Neuronal stem cell (in vitro differentiated cells): ENCODE measurements around the gene SPEM2.

Experiments
- DNase-seq: peaks from one replicate; pipeline ENCODE4 v3.0.0-alpha.2; 2013; ENCODE audit warnings: low spot score
- H2AFZ ChIP-seq: one replicate; pipeline ENCODE4 v1.6.1; 2013; ENCODE audit warnings: mild to moderate bottlenecking, low read length, inconsistent platforms
- H2AK5ac ChIP-seq: 2 replicates; pipeline ENCODE4 v1.6.1; 2013; ENCODE audit warnings: low read depth, mild to moderate bottlenecking, inconsistent platforms, low read length, moderate library complexity, mixed read lengths
- H2BK120ac ChIP-seq: 2 replicates; pipeline ENCODE4 v1.6.1; 2013; ENCODE audit warnings: low read depth, mild to moderate bottlenecking, inconsistent platforms, low read length, moderate library complexity, mixed read lengths
- H2BK12ac ChIP-seq: one replicate; pipeline ENCODE4 v1.6.1; 2013; ENCODE audit warnings: low read length, inconsistent platforms
- H2BK15ac ChIP-seq: 2 replicates; pipeline ENCODE4 v1.6.1; 2013; ENCODE audit warnings: mild to moderate bottlenecking, low read length, inconsistent platforms, mixed read lengths
- H2BK5ac ChIP-seq: one replicate; pipeline ENCODE4 v1.6.1; 2013; ENCODE audit warnings: inconsistent platforms, mild to moderate bottlenecking, low read length, moderate library complexity
- H3K14ac ChIP-seq: one replicate; pipeline ENCODE4 v1.6.1; 2013; ENCODE audit warnings: low read length, inconsistent platforms
- H3K18ac ChIP-seq: 2 replicates; pipeline ENCODE4 v1.6.1; 2013; ENCODE audit warnings: low read length, inconsistent platforms
- H3K23ac ChIP-seq: 2 replicates; pipeline ENCODE4 v1.6.1; 2013; ENCODE audit warnings: low read depth, mild to moderate bottlenecking, mixed read lengths, low read length, inconsistent platforms; ENCODE audit not compliant: poor library complexity
- H3K27ac ChIP-seq: replicated peaks from 3 replicates; pipeline ENCODE4 v1.5.1; 2013; ENCODE audit warnings: low read length, inconsistent platforms
- H3K27me3 ChIP-seq, 3 experiments: 2 replicates each; pipeline ENCODE4 v1.6.1; 2013; ENCODE audit warnings: low read length in 3 of 3, mild to moderate bottlenecking in 2 of 3, inconsistent platforms in 1 of 3, low read depth in 1 of 3, mixed read lengths in 1 of 3, moderate library complexity in 1 of 3; ENCODE audit not compliant: control insufficient read depth in 3 of 3, insufficient read depth in 3 of 3
- H3K36me3 ChIP-seq, 2 donors: replicated peaks in 1 of 2; 2 replicates each; pipeline ENCODE4 v1.6.1; 2013; ENCODE audit warnings: low read length in 2 of 2; ENCODE audit not compliant: control insufficient read depth in 2 of 2, insufficient read depth in 2 of 2
- H3K4ac ChIP-seq: 2 replicates; pipeline ENCODE4 v1.6.1; 2013; ENCODE audit warnings: inconsistent platforms, mild to moderate bottlenecking, low read length, moderate library complexity
- H3K4me1 ChIP-seq, 2 donors: 1 replicate in 1 of 2; 2 replicates in 1 of 2; pipeline ENCODE4 v1.6.1; 2013; ENCODE audit warnings: low read length in 2 of 2, low read depth in 1 of 2; ENCODE audit not compliant: control insufficient read depth in 2 of 2, insufficient read depth in 1 of 2
- H3K4me2 ChIP-seq: one replicate; pipeline ENCODE4 v1.6.1; 2013; ENCODE audit warnings: mild to moderate bottlenecking, low read length, inconsistent platforms; ENCODE audit not compliant: insufficient read depth, poor library complexity, severe bottlenecking
- H3K4me3 ChIP-seq, 2 donors: 2 replicates each; pipeline ENCODE4 v1.5.1; 2013; ENCODE audit warnings: low read length in 2 of 2, mild to moderate bottlenecking in 2 of 2, inconsistent platforms in 1 of 2, moderate library complexity in 1 of 2
- H3K79me1 ChIP-seq: one replicate; pipeline ENCODE4 v1.6.1; 2013; ENCODE audit warnings: low read depth, mild to moderate bottlenecking, inconsistent platforms, low read length, moderate library complexity
- H3K9ac ChIP-seq: one replicate; pipeline ENCODE4 v1.6.1; 2013; ENCODE audit warnings: mild to moderate bottlenecking, low read depth, low read length, inconsistent platforms; ENCODE audit not compliant: poor library complexity
- H3K9me3 ChIP-seq, 2 donors: replicated peaks in 1 of 2; 2 replicates each; pipeline versions ENCODE3 to v1.6.1; 2013; ENCODE audit warnings: low read length in 2 of 2, mild to moderate bottlenecking in 2 of 2, inconsistent platforms in 1 of 2, low read depth in 1 of 2, mixed read lengths in 1 of 2, moderate library complexity in 1 of 2; ENCODE audit not compliant: control insufficient read depth in 2 of 2, insufficient read depth in 1 of 2
- H4K8ac ChIP-seq: one replicate; pipeline ENCODE4 v1.6.1; 2013; ENCODE audit warnings: low read depth, mild to moderate bottlenecking, inconsistent platforms, low read length, moderate library complexity
- H4K91ac ChIP-seq: one replicate; pipeline ENCODE4 v1.6.1; 2013; ENCODE audit warnings: low read length, low read depth, mild to moderate bottlenecking, inconsistent platforms; ENCODE audit not compliant: poor library complexity
- WGBS, 2 donors: extraction: QIAGEN DNeasy Blood & Tissue Kit; methylation state at CpG; one replicate each; pipeline ENCODE4 v1.1.7; 2013; ENCODE audit warnings: missing lambda C conversion rate in 2 of 2, mixed read lengths in 1 of 2; ENCODE audit not compliant: insufficient read length in 2 of 2, insufficient replicate concordance in 1 of 2; ENCODE audit errors: extremely low coverage in 2 of 2; 5-methylcytosine and 5-hydroxymethylcytosine counted together

SPEM2 gene

DNA sequence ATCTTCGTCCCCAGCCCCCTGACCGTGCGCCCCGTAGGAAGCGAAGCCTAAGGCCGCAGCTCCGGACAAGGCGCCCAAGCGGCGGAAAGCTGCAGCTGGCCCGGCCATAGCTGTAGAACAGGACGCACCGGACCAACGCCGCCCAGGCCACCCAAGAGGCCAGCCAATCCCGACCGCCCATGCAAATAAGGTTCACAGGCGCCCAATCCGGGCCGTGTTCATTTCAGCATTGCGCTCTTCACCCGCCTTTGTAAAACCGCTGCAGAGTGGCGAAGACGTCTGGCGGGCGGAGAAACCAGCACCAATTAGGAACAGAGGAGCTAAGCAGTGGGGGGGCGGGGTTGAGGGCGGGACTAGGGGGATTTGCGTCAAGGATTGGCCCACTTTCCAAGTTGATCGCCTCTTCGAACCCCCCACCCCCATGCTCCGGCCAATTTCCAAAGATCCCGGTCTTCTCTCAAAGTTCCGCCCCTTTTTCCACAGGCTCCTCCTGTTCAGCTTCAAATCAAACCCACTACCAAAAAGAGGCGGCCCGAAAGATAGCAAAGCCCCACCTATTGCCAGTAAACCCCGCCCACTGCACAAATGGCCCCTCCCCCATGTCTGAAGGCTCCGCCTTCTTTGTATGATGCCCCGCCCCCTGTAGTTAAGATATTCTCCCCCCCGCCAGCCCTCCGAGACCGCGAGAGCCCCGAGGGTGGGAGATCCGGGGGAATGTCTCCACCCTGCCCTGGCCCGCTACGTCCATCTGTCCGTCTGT, 21.3 kb upstream of the SPEM2 start, which contains the start of gene TMEM256:
Gene TMEM256 (minus strand): TSS at position 121 of the 760 bp plus-strand sequence. CDS start 13 bp downstream, at position 108.
- H3K36me3 ChIP-seq = peaks cover 10 to 22% of the 10 kb centered on the region in 2 donors
- H3K27ac ChIP-seq = peak within 1 kb of the TSS; percentile 97
- H3K18ac ChIP-seq = peak within 1 kb of the TSS; percentile 98
- peak within 1 kb of the TSS; percentile 91 for H2BK120ac ChIP-seq
- no peaks in the 10 kb centered on the region for H3K9me3 ChIP-seq
- H3K27me3 ChIP-seq = no peaks in the 10 kb centered on the region
- H3K9ac ChIP-seq = peak within 1 kb of the TSS; percentile 92
- peak within 1 kb of the TSS; percentile 89 for H2BK15ac ChIP-seq
- DNase-seq = peak; percentile 100
- H3K4me3 ChIP-seq = peak within 1 kb of the TSS; percentile 74 to 97
- peaks cover 14 to 25% of the 10 kb centered on the region in 2 donors for H3K4me1 ChIP-seq
- H3K4me2 ChIP-seq = peak within 1 kb of the TSS; percentile 92
- peak within 1 kb of the TSS; percentile 89 for H2AFZ ChIP-seq
- H3K79me1 ChIP-seq = peaks cover 15% of the 10 kb centered on the region
- peak within 1 kb of the TSS; percentile 98 for H2BK5ac ChIP-seq
- peak within 1 kb of the TSS; percentile 96 for H3K23ac ChIP-seq
- WGBS, 2 donors = no CpG with 5 or more reads among the region's 49 CpGs
- no peak within 1 kb of the TSS for H3K4ac ChIP-seq
- H2AK5ac ChIP-seq = peak within 1 kb of the TSS; percentile 100
- peak within 1 kb of the TSS; percentile 32 for H4K91ac ChIP-seq
- H2BK12ac ChIP-seq = no peak within 1 kb of the TSS
- H4K8ac ChIP-seq = no peak within 1 kb of the TSS
- H3K14ac ChIP-seq = peak within 1 kb of the TSS; percentile 38

DNA sequence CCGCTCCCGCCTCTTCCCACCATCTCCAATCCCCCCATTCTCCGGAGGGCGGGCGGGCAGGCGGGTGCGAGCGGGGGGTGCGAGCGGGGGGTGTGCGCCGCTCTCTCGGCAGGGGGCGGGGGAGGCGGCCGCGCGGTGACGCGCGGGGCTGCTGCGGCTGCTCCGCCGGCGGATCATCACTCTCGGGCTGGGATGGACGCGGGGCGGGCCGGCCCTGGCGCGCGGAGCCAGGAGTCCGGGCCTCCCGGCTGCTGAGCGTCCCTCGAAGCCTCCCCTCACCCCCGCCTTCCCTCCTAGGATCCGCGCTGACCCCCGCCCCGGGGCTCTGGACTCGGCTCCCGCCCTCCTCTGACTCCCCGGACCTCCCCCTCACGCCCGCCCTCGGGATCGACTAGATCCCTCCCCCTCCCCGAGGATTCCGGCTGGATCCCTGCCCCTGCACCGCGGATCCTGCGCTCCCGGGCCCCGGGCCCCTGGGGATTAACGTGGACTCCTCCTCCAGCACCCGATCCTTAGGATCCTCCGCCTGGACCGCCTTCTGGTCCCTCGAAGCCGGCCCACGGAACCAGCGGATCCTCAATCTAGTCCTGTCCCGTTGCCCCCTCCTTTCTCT, 20.6 kb upstream of the SPEM2 start:
- H3K18ac ChIP-seq = peak overlapping the region; percentile 90
- peak overlapping the region; percentile 88 for H2BK5ac ChIP-seq
- no CpG with 5 or more reads among the region's 65 CpGs for WGBS, 2 donors
- peak; percentile 74 for DNase-seq
- H4K91ac ChIP-seq = no peak overlapping the region
- peak overlapping the region; percentile 81 for H2AFZ ChIP-seq
- H3K4me1 ChIP-seq = peaks cover 14 to 25% of the 10 kb centered on the region in 2 donors
- no peaks in the 10 kb centered on the region for H3K27me3 ChIP-seq
- no peak overlapping the region for H2BK12ac ChIP-seq
- no peak overlapping the region for H4K8ac ChIP-seq
- peak overlapping the region; percentile 92 for H3K4me2 ChIP-seq
- H3K36me3 ChIP-seq = peaks cover 17 to 29% of the 10 kb centered on the region in 2 donors
- H3K27ac ChIP-seq = peak overlapping the region; percentile 81
- peak overlapping the region; percentile 55 for H3K23ac ChIP-seq
- peak overlapping the region; percentile 91 for H2BK120ac ChIP-seq
- H2BK15ac ChIP-seq = peak overlapping the region; percentile 89
- peaks cover 0 to 2% of the 10 kb centered on the region in 2 donors for H3K9me3 ChIP-seq
- peak overlapping the region; percentile 90 for H3K9ac ChIP-seq
- peak overlapping the region; percentile 89 for H3K14ac ChIP-seq
- peak overlapping the region; percentile 84 for H3K4ac ChIP-seq
- H3K4me3 ChIP-seq = peak overlapping the region; percentile 60 to 97
- peaks cover 15% of the 10 kb centered on the region for H3K79me1 ChIP-seq
- peak overlapping the region; percentile 100 for H2AK5ac ChIP-seq

DNA sequence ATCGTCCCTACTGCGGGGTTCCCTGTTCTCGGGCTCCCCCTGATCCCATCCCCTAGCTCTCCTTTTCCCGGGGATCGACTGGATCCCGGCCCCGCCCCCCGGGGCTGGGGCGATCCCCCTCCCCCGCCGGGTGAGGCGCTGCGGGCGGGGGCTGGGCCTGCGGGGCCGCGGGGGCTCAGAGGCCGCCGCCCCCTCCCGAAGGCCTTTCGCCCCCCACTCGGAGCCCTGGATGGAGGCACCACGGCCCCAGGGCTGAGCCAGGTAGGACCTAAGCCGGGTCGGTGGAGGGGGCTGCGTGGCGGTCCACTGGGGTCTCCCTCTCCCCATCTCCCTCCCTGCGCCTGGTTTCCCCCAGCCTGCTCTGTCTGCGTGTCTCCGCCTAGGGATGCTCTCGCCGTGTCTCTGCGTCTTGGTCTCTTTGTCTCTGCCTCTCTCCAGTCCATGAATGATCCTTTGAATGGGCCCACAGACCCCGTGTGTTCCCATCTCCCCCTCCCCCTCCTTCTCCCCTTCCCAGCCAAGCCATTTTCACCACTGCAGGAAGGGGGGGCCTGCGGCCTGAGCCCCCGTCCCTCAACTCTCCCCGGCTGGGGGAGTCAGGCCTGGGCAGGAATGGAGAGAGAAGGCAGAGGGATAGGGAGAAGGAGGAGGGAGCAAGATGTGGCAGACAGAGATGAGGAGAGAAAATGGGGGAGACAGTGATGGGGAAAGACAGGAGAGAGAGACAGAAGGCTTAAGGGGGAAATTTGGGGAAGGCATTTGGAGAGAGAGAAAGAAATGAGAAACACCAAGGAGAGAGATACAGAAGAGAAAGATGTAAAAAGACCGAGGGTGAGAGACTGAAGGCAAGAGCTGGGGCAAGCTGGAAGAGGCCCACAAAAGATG, 19.8 kb upstream of the SPEM2 start:
- Histone ChIP-seq H2BK15ac (peak overlapping the region; percentile 89), H3K23ac (peak overlapping the region; percentile 89), H3K4ac (peak overlapping the region; percentile 84), H4K91ac (no peak overlapping the region), H2AFZ (peak overlapping the region; percentile 81), H3K9ac (peak overlapping the region; percentile 94), H3K4me1 (peaks cover 14 to 25% of the 10 kb centered on the region in 2 donors), H3K4me2 (peak overlapping the region; percentile 92), H3K4me3 (peak overlapping the region; percentile 60 to 97), H2BK120ac (peak overlapping the region; percentile 91), H3K79me1 (peaks cover 18% of the 10 kb centered on the region), H3K27ac (peak overlapping the region; percentile 81), H3K36me3 (peaks cover 25 to 36% of the 10 kb centered on the region in 2 donors), H2BK12ac (no peak overlapping the region), H2AK5ac (peak overlapping the region; percentile 100), H3K27me3 (no peaks in the 10 kb centered on the region), H3K14ac (peak overlapping the region; percentile 94), H3K9me3 (peaks cover 0 to 2% of the 10 kb centered on the region in 2 donors), H2BK5ac (peak overlapping the region; percentile 88), H4K8ac (peak overlapping the region; percentile 65), H3K18ac (peak overlapping the region; percentile 89)
- WGBS, 2 donors = no CpG with 5 or more reads among the region's 38 CpGs
- DNase-seq = no peak
